ENCODE measurements around the gene PTP4A2.

DNA sequence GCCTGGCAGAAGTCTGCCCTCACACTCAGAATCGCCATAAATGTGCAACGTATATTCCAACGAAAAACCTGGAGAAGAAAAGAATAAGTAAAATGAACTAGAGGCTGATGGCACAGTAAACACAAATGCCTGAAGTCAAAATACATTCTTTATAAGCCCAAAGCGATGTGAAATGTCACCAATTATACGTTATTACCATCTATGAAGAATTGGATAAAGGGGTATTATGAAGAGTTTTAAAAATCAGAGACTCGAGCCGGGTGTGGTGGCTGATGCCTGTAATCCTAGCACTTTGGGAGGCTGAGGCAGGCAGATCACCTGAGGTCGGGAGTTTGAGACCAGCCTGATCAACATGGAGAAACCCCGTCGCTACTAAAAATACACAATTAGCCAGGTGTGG is 18.6 kb downstream of the PTP4A2 start:
- TF ChIP-seq RBM22 (optimal IDR thresholded peaks at IDR 0.05; ENCODE audit: low read length): no peak
- TF ChIP-seq CTCF (CRISPR knock-in tag; IDR thresholded peaks at IDR 0.05): no peak
- no peak for TF ChIP-seq ZNF326 (CRISPR knock-in tag; IDR thresholded peaks at IDR 0.05; ENCODE audit: borderline replicate concordance)
- no peak for TF ChIP-seq FOXA1 (IDR thresholded peaks at IDR 0.05)
- no peak for TF ChIP-seq FOXA1 (CRISPR knock-in tag; IDR thresholded peaks at IDR 0.05)
- no peak for TF ChIP-seq ZNF124 (CRISPR knock-in tag; IDR thresholded peaks at IDR 0.05)

Measured in HepG2 (cell line).